HG02642 (cell line): Measurements from ENCODE around the gene SYT6.

ENCODE experiments used
- ATAC-seq: cut with Tn5 transposase; IDR thresholded peaks from one replicate; pipeline ENCODE4 v1.9.1; 2021; ENCODE audit warnings: mild to moderate bottlenecking; ENCODE audit not compliant: unreplicated experiment, poor library complexity

SYT6 gene

GRCh38 chr1:114153261-114154145 is at the start of gene SYT6:
SYT6 (minus strand) TSS chr1:114153869; CDS start chr1:114153772, 97 bp downstream.
- ATAC-seq: no peak

- ATAC-seq: no peak
These were observed 47.8 kb upstream of the SYT6 start for GRCh38 chr1:114201486-114201885.

GRCh38 chr1:114199017-114199594 is 45.4 kb upstream of the SYT6 start:
- no peak for ATAC-seq

GRCh38 chr1:114196992-114197907 is 43.6 kb upstream of the SYT6 start:
- no peak for ATAC-seq

GRCh38 chr1:114195819-114196218 is 42.1 kb upstream of the SYT6 start:
- ATAC-seq: no peak

- no peak for ATAC-seq
These were observed 38.7 kb upstream of the SYT6 start for GRCh38 chr1:114192328-114192727.

GRCh38 chr1:114189398-114189797 is 35.7 kb upstream of the SYT6 start:
- no peak for ATAC-seq

GRCh38 chr1:114181356-114181755 is 27.7 kb upstream of the SYT6 start:
- no peak for ATAC-seq

GRCh38 chr1:114180742-114181141 is 27.1 kb upstream of the SYT6 start:
- ATAC-seq: no peak

GRCh38 chr1:114178936-114179335 is 25.3 kb upstream of the SYT6 start:
- ATAC-seq: no peak

- ATAC-seq: no peak
These were observed 23.6 kb upstream of the SYT6 start for GRCh38 chr1:114177282-114177681.

- ATAC-seq: no peak
These were observed 22.7 kb upstream of the SYT6 start for GRCh38 chr1:114176366-114176765.

GRCh38 chr1:114173680-114174079 is 20.0 kb upstream of the SYT6 start:
- no peak for ATAC-seq

- ATAC-seq: no peak
These were observed 15.8 kb upstream of the SYT6 start for GRCh38 chr1:114169509-114169908.

- no peak for ATAC-seq
These were observed 13.6 kb upstream of the SYT6 start for GRCh38 chr1:114167226-114167625.

GRCh38 chr1:114164840-114165543 is 11.3 kb upstream of the SYT6 start:
- ATAC-seq: no peak

GRCh38 chr1:114159941-114160340 is 6.3 kb upstream of the SYT6 start:
- ATAC-seq: no peak

GRCh38 chr1:114157275-114157660 is 3.6 kb upstream of the SYT6 start:
- no peak for ATAC-seq

GRCh38 chr1:114156538-114157274 is 3.0 kb upstream of the SYT6 start:
- no peak for ATAC-seq

GRCh38 chr1:114155706-114156105 is 2.0 kb upstream of the SYT6 start:
- no peak for ATAC-seq
